Osteocyte (in vitro differentiated cells): ENCODE measurements around the gene GPR45. TPM values are rescaled to one million over a fixed set of nuclear protein-coding genes. Genes with fewer than 3 reads are reported as not detected.

Experiments
- DNase-seq: peaks from one replicate; pipeline ENCODE4 v3.0.0; 2021; ENCODE audit warnings: mixed read lengths; ENCODE audit not compliant: unreplicated experiment; ENCODE audit errors: extremely low spot score
- H3K27ac Mint-ChIP-seq: one replicate; pipeline ENCODE4 v1.8.0; 2021; ENCODE audit warnings: mild to moderate bottlenecking, mixed read lengths; ENCODE audit not compliant: unreplicated experiment
- H3K27me3 Mint-ChIP-seq: one replicate; pipeline ENCODE4 v1.8.0; 2021; ENCODE audit warnings: mixed read lengths; ENCODE audit not compliant: unreplicated experiment
- H3K36me3 Mint-ChIP-seq: one replicate; pipeline ENCODE4 v1.8.0; 2021; ENCODE audit warnings: mixed read lengths; ENCODE audit not compliant: unreplicated experiment
- H3K4me1 Mint-ChIP-seq: one replicate; pipeline ENCODE4 v1.8.0; 2021; ENCODE audit warnings: mixed read lengths; ENCODE audit not compliant: unreplicated experiment
- H3K4me3 Mint-ChIP-seq: one replicate; pipeline ENCODE4 v1.8.0; 2021; ENCODE audit warnings: mild to moderate bottlenecking, moderate library complexity, mixed read lengths; ENCODE audit not compliant: unreplicated experiment
- H3K9me3 Mint-ChIP-seq: one replicate; pipeline ENCODE4 v1.8.0; 2021; ENCODE audit warnings: mixed read lengths; ENCODE audit not compliant: unreplicated experiment
- CTCF ChIP-seq: fragments of 200-600 bp; sonication (generic); IDR thresholded peaks from 2 replicates; pipeline ENCODE4 v1.5.0; 2021; ENCODE audit warnings: antibody characterized with exemption, mild to moderate bottlenecking, moderate library complexity
- long read RNA-seq: library from polyadenylated mRNA; unstranded; transcript quantifications from one replicate; pipeline ENCODE4 v2.0.0, GENCODE V29; 2021
- total RNA-seq: library from RNA; stranded (reverse); gene quantifications from 2 replicates; pipeline ENCODE4 v1.2.1, GENCODE V29; 2021

Gene GPR45, protein sequence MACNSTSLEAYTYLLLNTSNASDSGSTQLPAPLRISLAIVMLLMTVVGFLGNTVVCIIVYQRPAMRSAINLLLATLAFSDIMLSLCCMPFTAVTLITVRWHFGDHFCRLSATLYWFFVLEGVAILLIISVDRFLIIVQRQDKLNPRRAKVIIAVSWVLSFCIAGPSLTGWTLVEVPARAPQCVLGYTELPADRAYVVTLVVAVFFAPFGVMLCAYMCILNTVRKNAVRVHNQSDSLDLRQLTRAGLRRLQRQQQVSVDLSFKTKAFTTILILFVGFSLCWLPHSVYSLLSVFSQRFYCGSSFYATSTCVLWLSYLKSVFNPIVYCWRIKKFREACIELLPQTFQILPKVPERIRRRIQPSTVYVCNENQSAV
- total RNA-seq: not detected in 2 replicates
- long read RNA-seq: 0 reads

- no peaks in the 10 kb centered on the region for H3K9me3 Mint-ChIP-seq
- no peak within 1 kb of the TSS for H3K4me3 Mint-ChIP-seq
- H3K27me3 Mint-ChIP-seq: no peaks in the 10 kb centered on the region
- H3K36me3 Mint-ChIP-seq: no peaks in the 10 kb centered on the region
- no peak within 1 kb of the TSS for H3K27ac Mint-ChIP-seq
- TF ChIP-seq CTCF: no peak
- H3K4me1 Mint-ChIP-seq: peaks cover 3% of the 10 kb centered on the region
- DNase-seq: no peak
These were observed at the start of gene GPR45 for GRCh38 chr2:105241443-105241842. GPR45 (plus strand) TSS chr2:105241743; CDS start chr2:105241859, 116 bp downstream.

- no peak overlapping the region for H3K4me3 Mint-ChIP-seq
- TF ChIP-seq CTCF: no peak
- no peak for DNase-seq
- H3K27ac Mint-ChIP-seq: no peak overlapping the region
- H3K27me3 Mint-ChIP-seq: peaks cover 38% of the 10 kb centered on the region
- no peaks in the 10 kb centered on the region for H3K36me3 Mint-ChIP-seq
- H3K9me3 Mint-ChIP-seq: peaks cover 4% of the 10 kb centered on the region
- peaks cover 2% of the 10 kb centered on the region for H3K4me1 Mint-ChIP-seq
These were observed 47.4 kb upstream of the GPR45 start for GRCh38 chr2:105194022-105194675.

DNA sequence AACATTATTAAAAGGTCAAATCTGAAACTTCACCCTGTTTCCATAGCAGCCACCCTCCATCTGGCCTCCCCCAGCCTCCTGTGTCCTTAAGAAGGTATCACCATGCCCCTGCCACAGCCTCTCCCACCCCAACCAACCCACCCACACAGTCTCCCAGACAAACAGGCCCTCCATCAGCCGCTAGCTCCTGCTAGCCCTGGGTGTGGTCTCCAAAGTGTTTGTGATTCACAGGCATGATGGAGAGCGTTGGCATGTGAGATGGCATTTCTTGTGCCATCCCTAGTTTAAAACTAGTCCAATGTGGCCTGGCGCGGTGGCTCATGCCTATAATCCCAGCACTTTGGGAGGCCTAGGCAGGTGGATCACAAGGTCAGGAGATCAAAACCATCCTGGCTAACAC is 44.9 kb upstream of the GPR45 start:
- H3K36me3 Mint-ChIP-seq: no peaks in the 10 kb centered on the region

GRCh38 chr2:105215586-105216192 is 25.9 kb upstream of the GPR45 start:
- H3K4me1 Mint-ChIP-seq: no peaks in the 10 kb centered on the region
- H3K27ac Mint-ChIP-seq: no peak overlapping the region
- TF ChIP-seq CTCF: no peak
- no peaks in the 10 kb centered on the region for H3K36me3 Mint-ChIP-seq
- peaks cover 12% of the 10 kb centered on the region for H3K27me3 Mint-ChIP-seq
- H3K4me3 Mint-ChIP-seq: no peak overlapping the region
- H3K9me3 Mint-ChIP-seq: no peaks in the 10 kb centered on the region
- DNase-seq: no peak

More for the DNA sequence above, 44.9 kb upstream of the GPR45 start:
- no peak for DNase-seq
- Mint-ChIP-seq H3K4me3 (no peak overlapping the region), H3K4me1 (no peaks in the 10 kb centered on the region), H3K27me3 (peaks cover 54% of the 10 kb centered on the region), H3K9me3 (peaks cover 5% of the 10 kb centered on the region), H3K27ac (no peak overlapping the region)
- no peak for TF ChIP-seq CTCF

GRCh38 chr2:105220604-105221003 is 20.9 kb upstream of the GPR45 start:
- no peaks in the 10 kb centered on the region for H3K36me3 Mint-ChIP-seq
- H3K4me1 Mint-ChIP-seq: no peaks in the 10 kb centered on the region
- no peaks in the 10 kb centered on the region for H3K9me3 Mint-ChIP-seq
- TF ChIP-seq CTCF: no peak
- no peak overlapping the region for H3K4me3 Mint-ChIP-seq
- DNase-seq: no peak
- no peak overlapping the region for H3K27ac Mint-ChIP-seq
- H3K27me3 Mint-ChIP-seq: peaks cover 49% of the 10 kb centered on the region
